Spleen (tissue), 11 donors: ENCODE results near the gene FLNB. TPM values are rescaled to one million over a fixed set of nuclear protein-coding genes. Genes with fewer than 3 reads are reported as not detected.

Experiments
- DNase-seq: peaks from one replicate; pipeline ENCODE4 v3.0.0-alpha.2; 2020
- H3K27ac ChIP-seq, 8 donors: fragments of 200-600 bp; sonication (generic) in 7 of 8; 1 replicate in 4 of 8; 2 replicates in 4 of 8; pipeline versions ENCODE4 v1.5.0 to v1.8.0; 2016 to 2021; ENCODE audit warnings: inconsistent platforms in 4 of 8, mild to moderate bottlenecking in 4 of 8, moderate library complexity in 1 of 8
- H3K27me3 ChIP-seq, 7 donors: fragments of 200-600 bp; sonication (generic) in 6 of 7; replicated peaks in 1 of 7; 1 replicate in 4 of 7; 2 replicates in 3 of 7; pipeline versions ENCODE4 v1.5.0 to v1.8.0; 2016 to 2021; ENCODE audit warnings: inconsistent platforms in 3 of 7, mild to moderate bottlenecking in 1 of 7
- H3K36me3 ChIP-seq, 6 donors: fragments of 200-600 bp; sonication (generic) in 5 of 6; 1 replicate in 4 of 6; 2 replicates in 2 of 6; pipeline versions ENCODE4 v1.5.0 to v1.8.0; 2016 to 2021; ENCODE audit warnings: inconsistent platforms in 2 of 6
- H3K4me1 ChIP-seq, 6 donors: fragments of 200-600 bp; sonication (generic) in 5 of 6; 1 replicate in 3 of 6; 2 replicates in 3 of 6; pipeline versions ENCODE4 v1.5.0 to v1.8.0; 2016 to 2021; ENCODE audit warnings: inconsistent platforms in 3 of 6
- H3K4me3 ChIP-seq, 8 donors: fragments of 200-600 bp; sonication (generic) in 7 of 8; 1 replicate in 4 of 8; 2 replicates in 4 of 8; pipeline versions ENCODE4 v1.5.0 to v1.8.0; 2016 to 2021; ENCODE audit warnings: inconsistent platforms in 4 of 8, mild to moderate bottlenecking in 4 of 8, moderate library complexity in 2 of 8
- H3K9me3 ChIP-seq, 8 donors: fragments of 200-600 bp; sonication (generic) in 7 of 8; 1 replicate in 4 of 8; 2 replicates in 4 of 8; pipeline versions ENCODE4 v1.5.0 to v1.8.0; 2016 to 2021; ENCODE audit warnings: inconsistent platforms in 4 of 8
- POLR2A ChIP-seq, 3 donors: fragments of 450-650 bp; IDR thresholded peaks; one replicate each; pipeline ENCODE4 v1.5.1; 2017; ENCODE audit warnings: antibody characterized with exemption in 3 of 3, mild to moderate bottlenecking in 1 of 3
- POLR2AphosphoS5 ChIP-seq, 3 donors: sonication (generic); formaldehyde crosslinking; IDR thresholded peaks; one replicate each; pipeline ENCODE4 v1.5.1; 2017; ENCODE audit warnings: antibody characterized with exemption in 3 of 3
- WGBS, 5 donors: extraction: QIAGEN DNeasy Blood & Tissue Kit in 3 of 5; methylation state at CpG; one replicate each; pipeline versions ENCODE4 v1.1.5 to v1.1.7; 2013 to 2018; 5-methylcytosine and 5-hydroxymethylcytosine counted together
- intact Hi-C: fragments of 100-400 bp; cut with DNase I; formaldehyde crosslinking; loops from one replicate; pipeline ENCODE4 v1.15.0; 2023; ENCODE audit warnings: low total_unique reads
- polyA plus RNA-seq, 3 donors: library from polyadenylated mRNA; stranded (reverse); fragments of 200-250 nt; gene quantifications; one replicate each; pipeline ENCODE4 v1.2.1, GENCODE V29; 2013
- total RNA-seq, 7 donors: library from RNA; depleted of rRNA in 3 of 7; stranded (reverse); fragments of >200 nt in 3 of 7; fragmentation: NEBNext Ultra II Directional in 4 of 7; extraction: Animal tissue kit (Norgen Biotek cat#: 25700) in 4 of 7; gene quantifications; one replicate each; pipeline versions ENCODE4 v1.1.0 to v1.2.1, GENCODE V29; 2016 to 2021
- TF ChIP-seq, protein P1 (sequence below), 11 experiments: fragments of 200-600 bp in 7 of 11; fragments of 450-650 bp in 4 of 11; sonication (generic) in 4 of 11; IDR thresholded peaks in 8 of 11; conservative IDR thresholded peaks in 3 of 11; 1 replicate in 7 of 11; 2 replicates in 4 of 11; pipeline versions ENCODE4 v1.4.0 to v1.8.0; 2016 to 2021; ENCODE audit warnings: antibody characterized with exemption in 11 of 11, inconsistent platforms in 4 of 11, mild to moderate bottlenecking in 1 of 11
- donor health status: healthy with polysubstance abuse.
- donor health status: DM: no; HTN: no; CAD: no; lungs with moderate emphysema.
- donor health status: DM: no; HTN: no; CAD: no.
- donor health status: Bipolar disorder and iron deficiency.
- donor health status: healthy.
- donor health status: DM: no; HTN: no; CAD: no.
- donor health status: DM: yes; HTN: yes; CAD: no.

The FLNB gene
- total and polyA plus RNA-seq, 10 donors: 38.9 to 163 (median 96.7) TPM

DNA sequence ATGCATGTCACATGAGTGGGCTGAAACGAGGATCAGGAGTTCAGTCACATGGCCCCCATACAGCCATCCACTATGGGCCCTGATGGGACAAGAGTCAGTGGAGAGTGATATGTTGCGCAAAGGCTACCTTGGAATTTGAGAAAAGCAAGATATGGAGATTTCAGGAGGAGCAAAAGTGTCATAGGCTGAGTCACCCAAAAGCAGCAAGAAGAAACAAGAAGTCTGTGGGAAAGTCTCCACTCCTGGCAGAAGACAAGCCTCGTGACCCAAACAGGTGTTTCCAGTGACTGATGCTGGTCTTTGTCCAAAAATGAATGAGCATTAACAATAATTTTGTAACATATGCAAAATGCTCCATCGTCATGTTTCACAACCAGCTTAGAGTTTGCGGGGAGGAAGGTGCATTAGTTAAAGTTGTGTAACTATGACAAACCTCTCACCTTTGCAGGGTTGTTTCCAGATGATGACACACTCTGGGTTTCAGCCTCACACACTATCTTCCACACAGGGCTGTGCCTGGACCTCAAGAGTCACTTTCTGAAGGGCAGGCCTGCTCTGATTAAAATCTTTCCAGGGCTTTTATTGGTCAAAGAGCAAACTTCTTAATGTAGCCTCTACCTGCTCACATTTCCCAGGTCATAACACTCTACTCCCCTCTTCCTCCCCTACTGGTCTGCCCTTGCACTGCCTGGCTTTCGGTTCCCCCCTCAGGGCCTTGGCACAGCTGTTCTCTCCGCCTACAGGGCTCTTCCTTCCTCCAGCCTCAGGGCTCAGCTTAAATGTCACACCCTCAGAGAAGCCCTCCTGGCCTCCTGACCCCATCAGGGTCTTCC lies 206.5 kb downstream of the FLNB start:
- H3K4me1 ChIP-seq: peaks cover 36 to 97% (median 73%) of the 10 kb centered on the region in 6 donors
- intact Hi-C loops: no loop called here
- peak overlapping the region; percentile 62 to 85 (median 78) for H3K27ac ChIP-seq
- no peaks in the 10 kb centered on the region for H3K9me3 ChIP-seq
- H3K27me3 ChIP-seq: no peaks in the 10 kb centered on the region
- H3K4me3 ChIP-seq: peak overlapping the region in 2 of 8 donors; percentile 7 to 14
- DNase-seq: peak; percentile 88
- 26 to 41% (median 33%) methylated on average over 7 of the region's 7 CpGs for WGBS, 5 donors
- TF ChIP-seq POLR2A (IDR thresholded peaks at IDR 0.05) (no peak), POLR2AphosphoS5 (IDR thresholded peaks at IDR 0.05) (peak in 2 of 3 donors; percentile 30 to 68)
- TF ChIP-seq, protein P1, sequence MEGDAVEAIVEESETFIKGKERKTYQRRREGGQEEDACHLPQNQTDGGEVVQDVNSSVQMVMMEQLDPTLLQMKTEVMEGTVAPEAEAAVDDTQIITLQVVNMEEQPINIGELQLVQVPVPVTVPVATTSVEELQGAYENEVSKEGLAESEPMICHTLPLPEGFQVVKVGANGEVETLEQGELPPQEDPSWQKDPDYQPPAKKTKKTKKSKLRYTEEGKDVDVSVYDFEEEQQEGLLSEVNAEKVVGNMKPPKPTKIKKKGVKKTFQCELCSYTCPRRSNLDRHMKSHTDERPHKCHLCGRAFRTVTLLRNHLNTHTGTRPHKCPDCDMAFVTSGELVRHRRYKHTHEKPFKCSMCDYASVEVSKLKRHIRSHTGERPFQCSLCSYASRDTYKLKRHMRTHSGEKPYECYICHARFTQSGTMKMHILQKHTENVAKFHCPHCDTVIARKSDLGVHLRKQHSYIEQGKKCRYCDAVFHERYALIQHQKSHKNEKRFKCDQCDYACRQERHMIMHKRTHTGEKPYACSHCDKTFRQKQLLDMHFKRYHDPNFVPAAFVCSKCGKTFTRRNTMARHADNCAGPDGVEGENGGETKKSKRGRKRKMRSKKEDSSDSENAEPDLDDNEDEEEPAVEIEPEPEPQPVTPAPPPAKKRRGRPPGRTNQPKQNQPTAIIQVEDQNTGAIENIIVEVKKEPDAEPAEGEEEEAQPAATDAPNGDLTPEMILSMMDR (IDR thresholded peaks at IDR 0.05 in 8 of 11, conservative IDR thresholded peaks at IDR 0.05 in 3 of 11): peak; percentile 25 to 71 (median 59)
- H3K36me3 ChIP-seq: no peaks in the 10 kb centered on the region

DNA sequence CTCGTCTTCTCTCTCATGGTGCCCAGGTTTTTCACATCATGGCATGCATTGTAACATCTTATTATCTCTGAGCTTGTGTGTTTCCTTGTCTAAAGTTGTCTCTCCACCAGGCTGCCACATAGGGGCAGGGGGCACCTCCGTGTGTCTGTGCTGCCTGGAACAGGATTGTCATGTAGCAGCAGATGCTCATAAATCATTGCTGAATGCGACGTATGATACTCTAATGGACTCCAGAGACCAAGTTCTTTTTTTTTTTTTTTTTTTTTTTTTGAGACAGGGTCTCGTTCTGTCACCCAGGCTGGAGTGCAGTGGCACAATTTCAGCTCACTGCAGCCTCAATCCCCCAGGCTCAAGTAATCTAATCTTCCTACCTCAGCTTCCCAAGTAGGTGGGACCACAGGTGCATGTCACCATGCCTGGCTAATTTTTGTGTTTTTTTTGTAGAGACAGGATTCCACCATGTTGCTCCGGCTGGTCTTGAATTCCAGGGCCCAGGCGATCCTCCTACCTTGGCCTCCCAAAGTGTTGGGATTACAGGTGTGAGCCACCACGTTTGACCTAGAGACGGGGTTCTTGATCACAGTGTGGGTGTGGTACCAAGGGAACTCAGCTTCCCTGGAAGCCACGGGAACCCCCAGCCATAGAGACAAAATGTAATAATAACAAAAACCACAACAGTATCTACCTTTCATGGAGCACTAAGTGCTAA lies 207.2 kb downstream of the FLNB start:
- H3K27ac ChIP-seq: peak overlapping the region; percentile 62 to 85 (median 78)
- DNase-seq: no peak
- 55 to 69% (median 56%) methylated on average over 9 to 10 of the region's 10 CpGs for WGBS, 5 donors

DNA sequence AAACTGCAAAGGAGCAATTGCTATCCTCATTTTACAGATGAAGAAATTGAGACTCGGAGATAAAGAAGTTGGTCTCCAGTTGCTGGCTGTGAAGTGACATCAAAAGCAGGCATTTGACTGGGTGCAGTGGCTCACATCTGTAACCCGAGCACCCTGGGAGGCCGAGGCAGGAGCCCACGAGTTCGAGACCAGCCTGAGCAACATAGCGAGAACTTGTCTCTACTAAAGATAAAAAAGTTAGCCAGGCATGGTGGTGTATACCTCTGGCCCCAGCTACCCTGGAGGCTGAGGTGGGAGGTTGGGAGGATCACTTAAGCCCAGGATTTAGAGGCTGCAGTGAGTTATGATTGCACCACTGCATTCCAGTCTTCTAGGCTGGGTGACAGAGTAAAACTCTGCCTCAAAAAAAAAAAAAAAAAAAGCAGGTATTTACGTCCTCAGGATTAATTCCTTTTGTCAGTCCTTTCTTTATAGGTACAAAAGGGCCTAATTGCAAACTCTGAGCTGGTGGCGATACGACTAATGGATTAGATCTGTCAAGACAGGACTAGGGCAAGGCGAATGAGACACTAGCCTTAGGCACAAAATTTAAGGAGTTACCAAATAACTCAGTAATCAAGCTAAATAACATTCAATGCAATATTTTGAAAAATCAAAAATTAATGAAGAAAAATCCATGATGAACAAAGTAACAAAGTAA lies 208.4 kb downstream of the FLNB start:
- Histone ChIP-seq H3K4me3 (no peak overlapping the region), H3K36me3 (no peaks in the 10 kb centered on the region), H3K27me3 (no peaks in the 10 kb centered on the region), H3K9me3 (no peaks in the 10 kb centered on the region), H3K4me1 (peaks cover 36 to 77% (median 62%) of the 10 kb centered on the region in 6 donors), H3K27ac (peak overlapping the region; percentile 49 to 85 (median 78))
- TF ChIP-seq POLR2A (IDR thresholded peaks at IDR 0.05) (no peak), POLR2AphosphoS5 (IDR thresholded peaks at IDR 0.05) (no peak)
- TF ChIP-seq, protein P1 (IDR thresholded peaks at IDR 0.05 in 8 of 11, conservative IDR thresholded peaks at IDR 0.05 in 3 of 11): no peak
- 74 to 82% (median 79%) methylated on average over 10 of the region's 10 CpGs for WGBS, 5 donors
- intact Hi-C loops: no loop called here
- no peak for DNase-seq

More for the DNA sequence above, 207.2 kb downstream of the FLNB start:
- TF ChIP-seq POLR2A (IDR thresholded peaks at IDR 0.05) (no peak), POLR2AphosphoS5 (IDR thresholded peaks at IDR 0.05) (no peak)
- TF ChIP-seq, protein P1 (IDR thresholded peaks at IDR 0.05 in 8 of 11, conservative IDR thresholded peaks at IDR 0.05 in 3 of 11): peak in 2 of 11 experiments; percentile 0 to 13
- Histone ChIP-seq H3K36me3 (no peaks in the 10 kb centered on the region), H3K27me3 (no peaks in the 10 kb centered on the region), H3K4me1 (peaks cover 36 to 89% (median 69%) of the 10 kb centered on the region in 6 donors), H3K4me3 (peak overlapping the region in 1 of 8 donors; percentile 14), H3K9me3 (no peaks in the 10 kb centered on the region)
- intact Hi-C loops: no loop called here
